H1 (cell line): Measurements from ENCODE around the gene TMEM145. TPM values are rescaled to one million over a fixed set of nuclear protein-coding genes. Genes with fewer than 3 reads are reported as not detected.

Experiments used
- CTCF ChIA-PET: fragments of 300-600 bp; sonication (Branson Sonifier 250); formaldehyde crosslinking; loops from one replicate; lab custom pipeline; 2021; ENCODE audit not compliant: partially characterized antibody; lab: Charles Lee
- POLR2A ChIA-PET: fragments of 300-600 bp; sonication (Branson Sonifier 250); formaldehyde crosslinking; loops from one replicate; lab custom pipeline; 2021; ENCODE audit warnings: inconsistent platforms; ENCODE audit not compliant: partially characterized antibody; lab: Charles Lee
- DNase-seq, 2 experiments: peaks; one replicate each; pipeline versions ENCODE4 v3.0.0 to v3.0.0-alpha.2; 2010 to 2022; ENCODE audit warnings: low spot score in 2 of 2, low read depth in 1 of 2, mixed read lengths in 1 of 2
- FAIRE-seq: peaks from 2 replicates; lab custom pipeline; 2011; peaks lifted over from hg19 to GRCh38; lab: Jason Lieb, UNC
- H2AFZ ChIP-seq: 2 replicates; pipeline ENCODE4 v1.8.1; 2012; ENCODE audit warnings: low read length, inconsistent platforms
- H2AK5ac ChIP-seq: 2 replicates; pipeline ENCODE4 v1.6.1; 2013; ENCODE audit warnings: low read depth, low read length
- H2BK120ac ChIP-seq: replicated peaks from 2 replicates; pipeline ENCODE3; 2013; ENCODE audit warnings: low read depth, low read length, inconsistent platforms
- H2BK12ac ChIP-seq: 2 replicates; pipeline ENCODE4 v1.6.1; 2013; ENCODE audit warnings: low read depth, low read length
- H2BK15ac ChIP-seq: 2 replicates; pipeline ENCODE4 v1.6.1; 2013; ENCODE audit warnings: low read length
- H2BK20ac ChIP-seq: 2 replicates; pipeline ENCODE4 v1.6.1; 2013; ENCODE audit warnings: low read length
- H2BK5ac ChIP-seq: 2 replicates; pipeline ENCODE4 v1.6.1; 2013; ENCODE audit warnings: low read depth, low read length
- H3K14ac ChIP-seq: 2 replicates; pipeline ENCODE4 v1.6.1; 2013; ENCODE audit warnings: inconsistent platforms; ENCODE audit not compliant: insufficient read length
- H3K18ac ChIP-seq: 2 replicates; pipeline ENCODE4 v1.6.1; 2013; ENCODE audit warnings: low read length; ENCODE audit errors: extremely low read depth
- H3K23ac ChIP-seq: 2 replicates; pipeline ENCODE4 v1.6.1; 2013; ENCODE audit warnings: inconsistent platforms; ENCODE audit not compliant: insufficient read length
- H3K23me2 ChIP-seq: 2 replicates; pipeline ENCODE4 v1.6.1; 2013; ENCODE audit warnings: low read depth, low read length
- H3K27ac ChIP-seq: 2 replicates; pipeline ENCODE4 v1.6.1; 2011; ENCODE audit warnings: low read depth, low read length, inconsistent platforms
- H3K27me3 ChIP-seq, 4 experiments: replicated peaks in 1 of 4; 1 replicate in 1 of 4; 2 replicates in 3 of 4; pipeline versions ENCODE4 v1.6.1 to v1.8.1; 2011 to 2013; ENCODE audit warnings: low read length in 3 of 4, mild to moderate bottlenecking in 3 of 4, inconsistent platforms in 2 of 4, mixed read lengths in 2 of 4, moderate library complexity in 1 of 4; ENCODE audit not compliant: control insufficient read depth in 3 of 4, insufficient read depth in 3 of 4; ENCODE audit errors: extremely low read depth in 1 of 4
- H3K36me3 ChIP-seq, 4 experiments: 2 replicates each; pipeline versions ENCODE4 v1.6.1 to v1.8.1; 2011 to 2013; ENCODE audit warnings: mild to moderate bottlenecking in 4 of 4, low read length in 3 of 4, moderate library complexity in 2 of 4, control low read depth in 1 of 4, inconsistent platforms in 1 of 4; ENCODE audit not compliant: insufficient read depth in 4 of 4, control insufficient read depth in 2 of 4
- H3K4ac ChIP-seq: replicated peaks from 2 replicates; pipeline ENCODE3; 2013; ENCODE audit warnings: low read length, low read depth, mixed read lengths, inconsistent platforms; ENCODE audit not compliant: insufficient read length
- H3K4me1 ChIP-seq, 4 experiments: replicated peaks in 1 of 4; 1 replicate in 1 of 4; 2 replicates in 3 of 4; pipeline versions ENCODE4 v1.6.1 to v1.8.1; 2011 to 2013; ENCODE audit warnings: low read length in 3 of 4, inconsistent platforms in 2 of 4, mixed read lengths in 1 of 4; ENCODE audit not compliant: insufficient read depth in 4 of 4, control insufficient read depth in 3 of 4
- H3K4me2 ChIP-seq, 2 experiments: 2 replicates each; pipeline versions ENCODE4 v1.6.1 to v1.8.1; 2011 to 2013; ENCODE audit warnings: low read depth in 2 of 2, low read length in 2 of 2, control low read depth in 1 of 2, inconsistent platforms in 1 of 2, mild to moderate bottlenecking in 1 of 2; ENCODE audit not compliant: insufficient read depth in 1 of 2
- H3K4me3 ChIP-seq, 4 experiments: fragments of 200-600, 300-600 bp in 1 of 4; sonication (generic), shearing (Covaris generic), sonication (Bioruptor Twin) in 1 of 4; 2 replicates each; pipeline versions ENCODE4 v1.5.1 to v1.8.1; 2011 to 2016; ENCODE audit warnings: low read length in 4 of 4, low read depth in 3 of 4, control low read depth in 2 of 4, inconsistent platforms in 2 of 4, mild to moderate bottlenecking in 2 of 4, mixed read lengths in 1 of 4, moderate library complexity in 1 of 4; ENCODE audit not compliant: insufficient read depth in 2 of 4; ENCODE audit errors: extremely low read depth in 1 of 4
- H3K56ac ChIP-seq: replicated peaks from 2 replicates; pipeline ENCODE3; 2013; ENCODE audit warnings: low read depth, mild to moderate bottlenecking, mixed read lengths, low read length, inconsistent platforms; ENCODE audit not compliant: insufficient read length
- H3K79me1 ChIP-seq: 2 replicates; pipeline ENCODE4 v1.6.1; 2013; ENCODE audit warnings: low read depth, low read length, control low read depth
- H3K79me2 ChIP-seq, 2 experiments: 2 replicates each; pipeline versions ENCODE4 v1.6.1 to v1.8.1; 2012 to 2013; ENCODE audit warnings: low read length in 2 of 2, mild to moderate bottlenecking in 2 of 2, inconsistent platforms in 1 of 2; ENCODE audit not compliant: insufficient read depth in 2 of 2, control insufficient read depth in 1 of 2
- H3K9ac ChIP-seq, 4 experiments: replicated peaks in 1 of 4; 1 replicate in 1 of 4; 2 replicates in 3 of 4; pipeline versions ENCODE4 v1.6.1 to v1.8.1; 2011 to 2013; ENCODE audit warnings: low read depth in 3 of 4, low read length in 3 of 4, control low read depth in 2 of 4, mild to moderate bottlenecking in 2 of 4, moderate library complexity in 2 of 4, inconsistent platforms in 1 of 4; ENCODE audit errors: extremely low read depth in 1 of 4
- H3K9me3 ChIP-seq, 2 experiments: 2 replicates each; pipeline versions ENCODE4 v1.6.1 to v1.8.1; 2012 to 2013; ENCODE audit warnings: mild to moderate bottlenecking in 2 of 2, moderate library complexity in 2 of 2, control low read depth in 1 of 2, inconsistent platforms in 1 of 2, low read depth in 1 of 2, low read length in 1 of 2, mixed read lengths in 1 of 2; ENCODE audit not compliant: insufficient read depth in 2 of 2
- H4K20me1 ChIP-seq, 2 experiments: replicated peaks in 1 of 2; 2 replicates each; pipeline versions ENCODE3 to v1.8.1; 2011 to 2013; ENCODE audit warnings: inconsistent platforms in 2 of 2, low read length in 2 of 2, mild to moderate bottlenecking in 1 of 2; ENCODE audit not compliant: insufficient read depth in 2 of 2, control insufficient read depth in 1 of 2
- H4K5ac ChIP-seq: 2 replicates; pipeline ENCODE4 v1.6.1; 2013; ENCODE audit warnings: low read length, low read depth, mixed read lengths, inconsistent platforms; ENCODE audit not compliant: insufficient read length
- H4K8ac ChIP-seq: 2 replicates; pipeline ENCODE4 v1.8.0; 2013; ENCODE audit warnings: mild to moderate bottlenecking, moderate library complexity, low read length, inconsistent platforms; ENCODE audit not compliant: insufficient read depth; ENCODE audit errors: extremely low read depth
- H4K91ac ChIP-seq: replicated peaks from 2 replicates; pipeline ENCODE3; 2013; ENCODE audit warnings: low read length, mixed read lengths, inconsistent platforms; ENCODE audit not compliant: insufficient read length
- CBX8 ChIP-seq: fragments of 300-800, 300-1000 bp; sonication (generic); IDR thresholded peaks from 2 replicates; pipeline ENCODE4 v1.7.1; 2016; ENCODE audit warnings: low read depth, low read length, borderline replicate concordance
- CREB1 ChIP-seq: IDR thresholded peaks from 2 replicates; pipeline ENCODE4 v1.6.1; 2012; ENCODE audit warnings: inconsistent platforms
- CTCF ChIP-seq, 3 experiments: IDR thresholded peaks; 1 replicate in 2 of 3; 2 replicates in 1 of 3; pipeline versions ENCODE4 v1.5.1 to v1.6.1; 2011; ENCODE audit warnings: low read length in 3 of 3, mild to moderate bottlenecking in 3 of 3, inconsistent platforms in 2 of 3, low read depth in 1 of 3, moderate library complexity in 1 of 3; ENCODE audit not compliant: insufficient read depth in 1 of 3; ENCODE audit errors: control extremely low read depth in 1 of 3
- RBBP5 ChIP-seq: IDR thresholded peaks from 2 replicates; pipeline ENCODE4 v1.7.1; 2012; ENCODE audit warnings: low read depth, mild to moderate bottlenecking, inconsistent platforms, low read length, moderate library complexity, borderline replicate concordance
- RNF2 ChIP-seq: fragments of 200-900, 300-1000 bp; sonication (generic); IDR thresholded peaks from 2 replicates; pipeline ENCODE4 v1.7.1; 2016; ENCODE audit warnings: borderline replicate concordance, low read depth, mild to moderate bottlenecking, antibody characterized with exemption, low read length; ENCODE audit not compliant: poor library complexity, severe bottlenecking; ENCODE audit errors: missing control alignments
- ZNF274 ChIP-seq: IDR thresholded peaks from 2 replicates; pipeline ENCODE4 v1.7.0; 2012; ENCODE audit warnings: low read length, borderline replicate concordance; ENCODE audit errors: extremely low read depth
- WGBS, 2 experiments: shearing (Covaris generic) in 1 of 2; methylation state at CpG; one replicate each; pipeline versions ENCODE4 v1.1.6 to v1.1.7; 2013 to 2015; ENCODE audit warnings: low lambda C conversion rate in 2 of 2, mixed read lengths in 2 of 2, inconsistent platforms in 1 of 2, low coverage in 1 of 2, missing lambda C conversion rate in 1 of 2; ENCODE audit not compliant: insufficient replicate concordance in 2 of 2, insufficient coverage in 1 of 2, insufficient read length in 1 of 2; ENCODE audit errors: extremely low coverage in 1 of 2, missing lambda C conversion rate in 1 of 2; 5-methylcytosine and 5-hydroxymethylcytosine counted together
- polyA plus RNA-seq, 7 experiments: library from polyadenylated mRNA; depleted of rRNA in 3 of 7; stranded (reverse) in 5 of 7; unstranded in 2 of 7; fragments of >200 nt in 5 of 7; fragments of 200-250 nt in 2 of 7; gene quantifications; 1 replicate in 5 of 7; 2 replicates in 1 of 7; 4 replicates in 1 of 7; pipeline versions ENCODE4 v1.2.1 to v1.2.3, GENCODE V29; 2011 to 2013; ENCODE audit warnings: missing spikeins in 2 of 7, mixed read lengths in 2 of 7
- total RNA-seq: library from RNA; stranded (reverse); fragmentation: NEBNext Ultra II Directional; extraction: Animal tissue kit (Norgen Biotek cat#: 25700); gene quantifications from 2 replicates; pipeline ENCODE4 v1.2.1, GENCODE V29; 2021
- TF ChIP-seq, protein P1 (sequence below): IDR thresholded peaks from 2 replicates; pipeline ENCODE4 v1.6.1; 2012; ENCODE audit warnings: inconsistent platforms

TMEM145 gene
- total and polyA plus RNA-seq, 2 of the 8 experiments (the other 6 are each of a cell fraction or from before 2014, with no cell fraction given) = 2.3 to 4.7 TPM

DNA sequence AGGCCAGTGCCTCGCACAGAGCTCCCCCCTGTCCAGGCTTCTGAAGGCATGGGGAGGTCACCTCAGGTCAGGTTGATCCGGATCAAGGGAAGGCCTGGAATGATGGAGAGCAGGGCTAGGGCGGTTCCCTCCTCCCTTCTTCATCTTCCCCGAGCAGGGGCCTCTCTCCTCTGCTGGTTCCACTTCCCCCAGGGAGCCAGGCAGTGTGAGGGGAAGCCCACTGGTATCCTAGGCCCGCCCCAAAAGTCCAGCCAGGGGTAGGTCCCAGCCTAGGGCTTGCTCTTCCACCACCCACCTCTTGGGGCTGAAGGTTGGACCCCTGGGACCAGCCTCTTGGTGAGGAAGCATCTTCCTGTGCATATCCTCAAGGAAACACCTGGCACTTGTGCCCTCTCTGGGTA is 27.6 kb upstream of the TMEM145 start:
- Histone ChIP-seq H3K9ac (no peak overlapping the region), H2AK5ac (no peak overlapping the region), H2BK5ac (0 out of 2 replicates have a peak overlapping the region, but pooled peaks have one; percentile 21), H2BK15ac (no peak overlapping the region), H3K23ac (no peak overlapping the region), H3K36me3 (peaks cover 13 to 35% (median 31%) of the 10 kb centered on the region in 4 experiments; a peak in 7 of 8 replicates), H3K4ac (no peak overlapping the region), H3K4me2 (peak overlapping the region; percentile 78 to 97; a peak in 3 of 4 replicates), H4K8ac (no peak overlapping the region), H4K20me1 (peaks cover 3 to 17% of the 10 kb centered on the region in 2 experiments), H3K79me2 (peaks cover 0 to 22% of the 10 kb centered on the region in 2 experiments; a peak in 2 of 4 replicates), H3K27me3 (no peaks in the 10 kb centered on the region), H3K4me3 (peak overlapping the region; percentile 9 to 88 (median 58); a peak in 5 of 8 replicates), H3K14ac (no peak overlapping the region), H3K23me2 (peaks cover 28% of the 10 kb centered on the region), H3K27ac (no peak overlapping the region), H2AFZ (no peak overlapping the region), H2BK20ac (no peak overlapping the region), H3K18ac (no peak overlapping the region)
- no peak for DNase-seq
- WGBS, 2 experiments = 77% methylated on average over 4 of the region's 5 CpGs; no CpG with 5 or more reads in 1 of the 2 experiments
- ChIA-PET CTCF (interaction anchor here (0.8 to 6.6 kb wide), 4 partner anchors 8 to 266 kb away, joined by 3 to 41 read pairs (median 4); no protein-coding TSS in a partner anchor), POLR2A (interaction anchor here (0.9 to 4.3 kb wide), 5 partner anchors 9 to 41 kb away, joined by 3 to 20 read pairs (median 3); no protein-coding TSS in a partner anchor)
- FAIRE-seq = no peak
- TF ChIP-seq CTCF (IDR thresholded peaks at IDR 0.05; ENCODE audit: control extremely low read depth in 1 of 3, insufficient read depth in 1 of 3, low read depth in 1 of 3, low read length in 3 of 3) (peak in 1 of 3 experiments; percentile 2; a peak in 1 of 4 replicates), CBX8 (no peak), RNF2 (no peak), RBBP5 (no peak), CREB1 (no peak), ZNF274 (no peak)
- TF ChIP-seq, protein P1, sequence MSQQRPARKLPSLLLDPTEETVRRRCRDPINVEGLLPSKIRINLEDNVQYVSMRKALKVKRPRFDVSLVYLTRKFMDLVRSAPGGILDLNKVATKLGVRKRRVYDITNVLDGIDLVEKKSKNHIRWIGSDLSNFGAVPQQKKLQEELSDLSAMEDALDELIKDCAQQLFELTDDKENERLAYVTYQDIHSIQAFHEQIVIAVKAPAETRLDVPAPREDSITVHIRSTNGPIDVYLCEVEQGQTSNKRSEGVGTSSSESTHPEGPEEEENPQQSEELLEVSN = no peak
- TF ChIP-seq, all 59 proteins: peak for 1
- H3K56ac ChIP-seq = no peak overlapping the region
- no peak overlapping the region for H4K5ac ChIP-seq
- H3K79me1 ChIP-seq = peaks cover 26% of the 10 kb centered on the region
- no peaks in the 10 kb centered on the region for H3K9me3 ChIP-seq
- no peak overlapping the region for H4K91ac ChIP-seq
- peaks cover 9 to 37% (median 27%) of the 10 kb centered on the region in 4 experiments for H3K4me1 ChIP-seq
- no peak overlapping the region for H2BK120ac ChIP-seq
- no peak overlapping the region for H2BK12ac ChIP-seq
